Mucosa of stomach (tissue), 1 donor: Measurements from ENCODE around the gene ABLIM1.

Experiments
- H3K27me3 ChIP-seq: one replicate; pipeline ENCODE4 v1.7.0; 2013; ENCODE audit warnings: mild to moderate bottlenecking, low read length; ENCODE audit not compliant: control insufficient read depth, insufficient read depth
- H3K36me3 ChIP-seq: one replicate; pipeline ENCODE4 v1.7.0; 2013; ENCODE audit warnings: low read length; ENCODE audit not compliant: control insufficient read depth, insufficient read depth
- H3K4me1 ChIP-seq: one replicate; pipeline ENCODE4 v1.7.0; 2013; ENCODE audit warnings: mild to moderate bottlenecking, low read length; ENCODE audit not compliant: control insufficient read depth, insufficient read depth
- H3K4me3 ChIP-seq: one replicate; pipeline ENCODE4 v1.7.0; 2013; ENCODE audit warnings: low read length
- H3K9ac ChIP-seq: one replicate; pipeline ENCODE4 v1.7.0; 2013; ENCODE audit warnings: mild to moderate bottlenecking, low read length, moderate library complexity
- H3K9me3 ChIP-seq: one replicate; pipeline ENCODE4 v1.7.0; 2013; ENCODE audit warnings: mild to moderate bottlenecking, low read length, moderate library complexity; ENCODE audit not compliant: control insufficient read depth
- donor health status: Pancreatic carcinoma.

The ABLIM1 gene

GRCh38 chr10:114470361-114470760 is 187.7 kb downstream of the ABLIM1 start:
- Histone ChIP-seq H3K36me3 (peaks cover 8% of the 10 kb centered on the region), H3K27me3 (no peaks in the 10 kb centered on the region), H3K9me3 (no peaks in the 10 kb centered on the region), H3K4me3 (no peak overlapping the region), H3K9ac (no peak overlapping the region), H3K4me1 (peaks cover 27% of the 10 kb centered on the region)

DNA sequence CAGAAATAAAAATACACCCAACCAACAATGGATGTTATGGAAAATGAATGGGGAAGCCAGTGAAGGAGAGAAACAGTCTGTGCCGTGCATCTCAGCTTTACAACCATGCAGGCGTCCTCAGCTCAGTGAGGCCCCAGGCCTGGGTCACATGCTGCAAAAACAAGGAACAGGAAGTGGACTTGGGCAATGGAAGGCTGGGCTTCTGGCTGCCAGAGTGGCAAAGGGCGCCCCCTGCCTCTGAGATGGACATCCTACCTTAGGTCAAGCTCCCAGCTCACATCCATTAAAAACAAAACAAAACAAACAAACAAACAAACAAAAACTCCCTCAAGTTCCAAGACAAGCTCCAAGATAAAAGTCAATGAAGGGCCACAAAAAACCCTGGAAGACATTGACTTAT is 199.1 kb downstream of the ABLIM1 start:
- H3K36me3 ChIP-seq = peaks cover 8% of the 10 kb centered on the region
- H3K27me3 ChIP-seq = no peaks in the 10 kb centered on the region
- no peaks in the 10 kb centered on the region for H3K4me1 ChIP-seq
- H3K9me3 ChIP-seq = no peaks in the 10 kb centered on the region
- no peak overlapping the region for H3K9ac ChIP-seq
- H3K4me3 ChIP-seq = no peak overlapping the region

- Histone ChIP-seq H3K9ac (no peak overlapping the region), H3K27me3 (no peaks in the 10 kb centered on the region), H3K4me3 (no peak overlapping the region), H3K4me1 (no peaks in the 10 kb centered on the region), H3K36me3 (peaks cover 14% of the 10 kb centered on the region), H3K9me3 (no peaks in the 10 kb centered on the region)
Observed at GRCh38 chr10:114458216-114458920, 199.7 kb downstream of the ABLIM1 start.

DNA sequence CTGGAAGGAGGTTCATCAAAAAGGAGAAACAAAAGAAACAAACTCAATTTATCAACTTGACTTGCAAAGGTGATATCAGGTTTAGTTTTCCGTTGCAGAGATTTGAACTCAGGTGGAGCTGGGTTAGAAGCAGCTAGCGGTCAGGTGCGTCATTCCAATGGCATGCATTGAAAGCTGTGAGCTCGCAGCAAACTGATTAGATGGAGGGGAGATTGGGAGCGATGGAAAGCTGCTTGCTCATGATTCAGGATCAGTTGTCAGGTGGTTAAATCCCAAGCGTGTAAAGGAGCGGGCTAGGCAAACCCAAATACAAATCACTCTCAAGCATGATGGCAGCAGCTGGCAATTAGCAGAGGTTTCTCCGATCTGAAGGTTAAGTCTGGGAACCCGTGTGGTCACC is 204.5 kb downstream of the ABLIM1 start:
- Histone ChIP-seq H3K9ac (no peak overlapping the region), H3K4me1 (no peaks in the 10 kb centered on the region), H3K9me3 (no peaks in the 10 kb centered on the region), H3K27me3 (no peaks in the 10 kb centered on the region), H3K4me3 (no peak overlapping the region), H3K36me3 (peaks cover 17% of the 10 kb centered on the region)

DNA sequence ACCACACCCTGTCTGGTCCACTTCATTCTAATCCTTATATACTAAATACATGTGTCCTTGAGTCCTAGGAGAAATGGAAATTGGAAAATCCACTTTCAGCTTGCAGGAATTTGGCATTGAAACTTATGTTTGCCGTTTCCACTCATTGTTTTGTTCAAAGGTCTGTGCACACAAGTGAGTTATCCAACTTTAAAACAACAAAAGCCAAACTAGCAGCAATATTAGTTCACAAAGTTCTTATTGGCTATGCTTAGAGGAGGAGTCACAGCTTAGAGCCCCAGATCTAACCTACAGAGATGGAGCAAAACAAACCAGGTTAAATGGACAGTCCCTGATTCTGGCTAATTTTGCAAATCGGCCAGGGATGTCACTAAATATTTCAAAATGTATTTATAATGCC is 209.2 kb downstream of the ABLIM1 start:
- no peaks in the 10 kb centered on the region for H3K4me1 ChIP-seq
- H3K9ac ChIP-seq = no peak overlapping the region
- no peaks in the 10 kb centered on the region for H3K27me3 ChIP-seq
- H3K36me3 ChIP-seq = peaks cover 15% of the 10 kb centered on the region
- H3K4me3 ChIP-seq = no peak overlapping the region
- no peaks in the 10 kb centered on the region for H3K9me3 ChIP-seq

DNA sequence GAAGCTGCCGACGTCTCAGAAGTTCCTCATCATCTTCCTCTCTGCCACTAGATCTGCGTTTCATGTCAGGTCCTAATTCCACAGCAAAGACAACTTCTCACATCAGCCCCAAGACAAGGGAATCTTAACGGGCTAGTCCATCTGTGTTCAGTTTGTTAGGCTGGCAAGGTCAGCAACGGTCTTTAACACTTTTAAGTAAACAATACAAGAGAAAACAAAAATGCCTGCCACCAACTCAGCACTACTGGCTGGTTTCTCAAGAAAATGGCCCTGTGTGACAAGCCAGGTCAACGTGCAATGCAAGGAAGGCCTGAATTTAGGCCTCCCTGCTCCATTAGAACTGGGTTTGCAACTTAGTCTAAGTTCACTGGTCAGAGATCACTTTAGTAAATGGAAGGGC is 212.7 kb downstream of the ABLIM1 start:
- Histone ChIP-seq H3K9ac (no peak overlapping the region), H3K36me3 (peaks cover 13% of the 10 kb centered on the region), H3K9me3 (no peaks in the 10 kb centered on the region), H3K4me3 (no peak overlapping the region), H3K4me1 (no peaks in the 10 kb centered on the region), H3K27me3 (no peaks in the 10 kb centered on the region)

DNA sequence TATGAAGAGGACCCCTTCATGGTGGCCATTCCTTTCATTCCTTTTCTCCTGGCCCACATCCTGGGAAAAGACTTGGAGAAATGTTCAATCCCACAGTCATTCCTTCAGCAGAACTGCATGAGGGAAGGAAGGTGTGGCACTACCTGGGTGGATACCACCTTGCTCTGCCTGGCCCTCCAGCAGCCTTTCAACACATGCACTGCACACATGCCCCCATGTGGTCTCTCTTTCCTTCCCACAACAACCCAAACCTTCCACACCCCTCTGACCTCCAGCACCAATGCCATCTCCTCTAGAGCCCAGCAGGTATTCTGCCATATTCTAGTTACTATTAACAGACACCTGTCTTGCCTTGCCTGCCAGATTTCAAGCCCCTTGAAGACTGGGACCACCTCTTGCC is 213.3 kb downstream of the ABLIM1 start:
- Histone ChIP-seq H3K36me3 (peaks cover 12% of the 10 kb centered on the region), H3K9ac (no peak overlapping the region), H3K9me3 (no peaks in the 10 kb centered on the region)

GRCh38 chr10:114442091-114442630 is 215.9 kb downstream of the ABLIM1 start:
- Histone ChIP-seq H3K4me1 (no peaks in the 10 kb centered on the region), H3K4me3 (no peak overlapping the region), H3K9me3 (no peaks in the 10 kb centered on the region), H3K27me3 (no peaks in the 10 kb centered on the region), H3K36me3 (peaks cover 20% of the 10 kb centered on the region), H3K9ac (no peak overlapping the region)

More for the DNA sequence above, 213.3 kb downstream of the ABLIM1 start:
- Histone ChIP-seq H3K27me3 (no peaks in the 10 kb centered on the region), H3K4me1 (no peaks in the 10 kb centered on the region), H3K4me3 (no peak overlapping the region)

DNA sequence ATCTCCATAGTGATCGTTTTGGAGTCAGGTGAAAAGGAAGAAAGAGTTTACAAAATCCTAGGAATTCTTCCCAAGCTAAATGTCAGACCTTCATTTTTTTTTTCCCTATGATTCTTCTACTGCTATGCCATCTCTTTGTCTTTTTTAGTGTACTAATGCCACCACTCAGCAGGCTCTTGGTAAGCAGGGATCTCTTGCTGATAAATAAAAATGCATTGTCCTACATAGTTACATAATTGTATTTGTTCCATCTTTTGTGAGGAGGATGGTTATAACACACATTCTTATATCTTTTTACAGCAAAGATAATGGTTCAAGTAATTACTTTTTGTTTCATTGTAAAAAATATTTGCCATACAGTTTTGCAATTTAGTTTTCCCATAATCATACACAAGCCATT is 217.0 kb downstream of the ABLIM1 start:
- H3K9me3 ChIP-seq = no peaks in the 10 kb centered on the region
- no peaks in the 10 kb centered on the region for H3K4me1 ChIP-seq
- no peak overlapping the region for H3K9ac ChIP-seq
- peaks cover 20% of the 10 kb centered on the region for H3K36me3 ChIP-seq
- no peak overlapping the region for H3K4me3 ChIP-seq
- H3K27me3 ChIP-seq = no peaks in the 10 kb centered on the region

DNA sequence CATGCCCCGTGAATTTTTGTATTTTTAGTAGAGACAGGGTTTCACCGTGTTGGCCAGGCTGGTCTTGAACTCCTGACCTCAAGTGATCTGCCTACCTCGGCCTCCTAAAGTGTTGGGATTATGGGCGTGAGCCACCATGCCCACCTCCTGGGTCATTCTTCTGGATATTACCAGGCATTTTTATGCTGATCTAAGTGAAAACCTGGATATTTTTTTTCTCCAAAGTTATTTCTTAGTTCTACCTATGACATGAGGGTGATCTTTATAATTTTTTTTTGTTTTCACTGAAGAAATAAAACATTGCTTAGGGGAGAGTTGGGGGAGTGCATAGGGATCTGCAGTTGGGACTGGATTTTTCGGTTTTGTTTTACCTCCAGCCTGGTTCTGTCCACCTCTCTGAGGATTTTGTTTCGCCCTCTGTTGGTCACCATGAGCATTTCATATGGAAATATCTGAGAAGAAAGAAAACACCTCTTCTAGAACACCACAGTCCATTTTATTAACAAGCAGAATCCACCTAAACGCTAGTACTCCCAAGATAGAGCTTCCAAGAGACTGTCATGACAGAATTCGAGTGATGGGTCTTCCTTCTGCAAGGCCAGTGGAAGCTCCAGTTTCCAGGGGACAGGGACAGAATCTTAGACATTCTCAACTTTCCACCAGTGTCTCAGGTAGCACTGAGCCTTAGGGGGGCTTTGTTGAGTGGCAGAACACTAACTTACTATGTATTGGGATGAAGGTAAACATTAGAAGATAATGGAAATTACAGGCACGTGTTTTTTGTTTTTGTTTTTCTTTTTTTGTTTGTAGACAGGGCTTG is 220.4 kb downstream of the ABLIM1 start:
- H3K9me3 ChIP-seq = no peaks in the 10 kb centered on the region
- no peak overlapping the region for H3K9ac ChIP-seq
- no peak overlapping the region for H3K4me3 ChIP-seq
- no peaks in the 10 kb centered on the region for H3K4me1 ChIP-seq
- peaks cover 16% of the 10 kb centered on the region for H3K36me3 ChIP-seq
- H3K27me3 ChIP-seq = no peaks in the 10 kb centered on the region

GRCh38 chr10:114436941-114437340 is 221.1 kb downstream of the ABLIM1 start:
- H3K9me3 ChIP-seq = no peaks in the 10 kb centered on the region
- H3K4me1 ChIP-seq = no peaks in the 10 kb centered on the region
- H3K4me3 ChIP-seq = no peak overlapping the region
- no peak overlapping the region for H3K9ac ChIP-seq
- no peaks in the 10 kb centered on the region for H3K27me3 ChIP-seq
- H3K36me3 ChIP-seq = peaks cover 16% of the 10 kb centered on the region

DNA sequence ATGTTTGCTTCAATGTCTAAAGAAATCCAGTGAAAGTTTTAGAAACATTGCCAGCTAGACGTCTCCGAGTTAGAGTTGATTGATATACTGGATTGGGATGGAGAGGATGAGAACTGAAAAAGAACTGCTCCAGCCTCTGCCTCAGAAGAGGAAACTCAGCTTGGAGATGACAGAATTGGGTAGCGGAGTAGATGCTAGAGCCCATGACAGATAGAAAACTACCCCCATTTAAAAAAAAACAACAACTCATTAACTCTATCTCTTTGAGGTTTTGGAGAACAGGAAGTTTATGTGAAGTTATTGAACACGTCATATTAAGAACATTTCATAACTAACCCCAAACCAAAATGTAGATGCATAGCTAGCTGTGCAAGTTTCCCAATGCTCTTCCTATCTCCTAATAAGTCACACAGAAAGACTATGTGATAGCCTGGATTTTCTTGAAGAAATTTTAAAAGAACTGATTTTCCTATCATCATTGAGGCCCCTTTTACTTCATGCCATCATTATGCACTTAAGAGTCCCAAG is 225.4 kb downstream of the ABLIM1 start:
- H3K4me3 ChIP-seq = no peak overlapping the region
- H3K9me3 ChIP-seq = no peaks in the 10 kb centered on the region
- peaks cover under 1% of the 10 kb centered on the region for H3K4me1 ChIP-seq
- no peaks in the 10 kb centered on the region for H3K36me3 ChIP-seq
- no peaks in the 10 kb centered on the region for H3K27me3 ChIP-seq
- H3K9ac ChIP-seq = no peak overlapping the region
